22Rv1 (cell line): ENCODE measurements around the gene CAMKK1.

Experiments used
- H3K27ac ChIP-seq: fragments of 450-650 bp; 2 replicates; pipeline ENCODE4 v1.5.1; 2017
- CTCF ChIP-seq: fragments of 450-650 bp; IDR thresholded peaks from 2 replicates; pipeline ENCODE4 v1.5.1; 2017; ENCODE audit warnings: mild to moderate bottlenecking
- ZFX ChIP-seq: fragments of 450-650 bp; IDR thresholded peaks from 2 replicates; pipeline ENCODE4 v1.6.1; 2017; ENCODE audit warnings: antibody characterized with exemption, borderline replicate concordance

The CAMKK1 gene

DNA sequence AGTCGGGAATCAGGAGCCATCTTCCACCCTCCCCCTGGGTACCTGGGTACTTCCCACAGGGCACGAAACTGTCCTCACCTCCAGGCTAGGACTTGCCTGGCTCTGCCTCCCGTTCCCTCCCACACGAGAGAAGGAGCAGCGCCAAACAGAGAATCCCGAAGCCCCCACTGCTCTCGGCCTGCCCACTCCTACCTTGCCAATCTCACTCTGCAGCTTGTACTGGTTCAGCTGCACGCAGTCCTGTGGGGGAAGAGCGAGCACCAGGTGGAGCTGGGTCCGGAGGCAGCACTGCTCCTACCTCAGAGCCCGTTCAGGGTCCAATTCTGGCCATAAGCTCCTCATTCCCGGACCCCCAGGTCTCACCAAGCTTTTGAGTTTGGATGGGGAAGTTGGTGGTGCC is 8.7 kb downstream of the CAMKK1 start:
- TF ChIP-seq ZFX (no peak), CTCF (no peak)
- H3K27ac ChIP-seq = no peak overlapping the region

DNA sequence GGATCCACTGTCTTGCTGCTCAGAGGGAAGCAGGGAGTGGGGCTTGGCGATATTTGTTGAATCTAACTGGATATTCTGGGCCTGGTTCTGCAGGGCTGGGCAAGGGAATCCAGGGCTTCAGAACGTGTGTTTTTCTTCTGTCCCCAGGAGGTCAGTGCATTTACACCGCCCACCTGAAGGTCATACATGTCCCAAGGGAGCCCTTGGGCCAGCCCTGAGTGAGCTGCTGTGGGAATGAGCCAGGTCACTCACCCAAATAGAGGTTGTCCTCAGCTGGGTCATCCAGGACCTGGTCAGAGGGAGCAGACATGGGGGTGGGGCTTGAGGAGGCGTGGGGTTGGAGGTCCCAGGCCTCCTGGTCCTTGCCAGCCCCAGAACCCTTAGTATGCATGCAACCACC is 10.6 kb downstream of the CAMKK1 start:
- no peak overlapping the region for H3K27ac ChIP-seq

GRCh38 chr17:3880983-3881382 is 11.9 kb downstream of the CAMKK1 start:
- TF ChIP-seq ZFX = no peak
- no peak for TF ChIP-seq CTCF
- no peak overlapping the region for H3K27ac ChIP-seq

More for the DNA sequence above, 10.6 kb downstream of the CAMKK1 start:
- TF ChIP-seq ZFX = no peak
- TF ChIP-seq CTCF = no peak

GRCh38 chr17:3879591-3880417 is 13.0 kb downstream of the CAMKK1 start:
- TF ChIP-seq ZFX = no peak
- no peak for TF ChIP-seq CTCF

GRCh38 chr17:3879186-3879585 is 13.7 kb downstream of the CAMKK1 start:
- no peak overlapping the region for H3K27ac ChIP-seq
- TF ChIP-seq ZFX = no peak
- TF ChIP-seq CTCF = no peak

More at GRCh38 chr17:3879591-3880417, 13.0 kb downstream of the CAMKK1 start:
- H3K27ac ChIP-seq = no peak overlapping the region

- H3K27ac ChIP-seq = no peak overlapping the region
- TF ChIP-seq ZFX (no peak), CTCF (no peak)
Measured at GRCh38 chr17:3877220-3877619, 15.6 kb downstream of the CAMKK1 start.

GRCh38 chr17:3875317-3875716 is 17.5 kb downstream of the CAMKK1 start:
- TF ChIP-seq CTCF (no peak), ZFX (no peak)
- H3K27ac ChIP-seq = no peak overlapping the region
